ENCODE measurements around the gene LRP11. TPM values are rescaled to one million over a fixed set of nuclear protein-coding genes. Genes with fewer than 3 reads are reported as not detected.

Gene LRP11
- total RNA-seq, 4 donors from 2014 or later, result 18.7 to 55.4 (median 33.8) TPM

GRCh38 chr6:149852180-149852579 lies 12.0 kb downstream of the LRP11 start:
- TF ChIP-seq CTCF (IDR thresholded peaks at IDR 0.05; ENCODE audit: low read depth), result no peak

GRCh38 chr6:149851461-149852110 lies 12.6 kb downstream of the LRP11 start:
- no peak for TF ChIP-seq CTCF (IDR thresholded peaks at IDR 0.05; ENCODE audit: low read depth)

- no peak for TF ChIP-seq CTCF (IDR thresholded peaks at IDR 0.05; ENCODE audit: low read depth)
These were observed 16.3 kb downstream of the LRP11 start for GRCh38 chr6:149847939-149848267.

GRCh38 chr6:149846321-149846720 lies 17.8 kb downstream of the LRP11 start:
- TF ChIP-seq CTCF (IDR thresholded peaks at IDR 0.05; ENCODE audit: low read depth), result no peak

- TF ChIP-seq CTCF (IDR thresholded peaks at IDR 0.05; ENCODE audit: low read depth), result no peak
These were observed 18.6 kb downstream of the LRP11 start for GRCh38 chr6:149845549-149845948.

GRCh38 chr6:149844480-149844879 lies 19.7 kb downstream of the LRP11 start:
- TF ChIP-seq CTCF (IDR thresholded peaks at IDR 0.05; ENCODE audit: low read depth), result no peak

- no peak for TF ChIP-seq CTCF (IDR thresholded peaks at IDR 0.05; ENCODE audit: low read depth)
These were observed 21.0 kb downstream of the LRP11 start for GRCh38 chr6:149843051-149843633.
